ENCODE measurements around the gene CHRFAM7A.
"Not testable (repeated sequence)": the region's sequence is repeated elsewhere in the genome, so short reads cannot be mapped to it uniquely, and the experiment has no call there.

Gene CHRFAM7A

DNA sequence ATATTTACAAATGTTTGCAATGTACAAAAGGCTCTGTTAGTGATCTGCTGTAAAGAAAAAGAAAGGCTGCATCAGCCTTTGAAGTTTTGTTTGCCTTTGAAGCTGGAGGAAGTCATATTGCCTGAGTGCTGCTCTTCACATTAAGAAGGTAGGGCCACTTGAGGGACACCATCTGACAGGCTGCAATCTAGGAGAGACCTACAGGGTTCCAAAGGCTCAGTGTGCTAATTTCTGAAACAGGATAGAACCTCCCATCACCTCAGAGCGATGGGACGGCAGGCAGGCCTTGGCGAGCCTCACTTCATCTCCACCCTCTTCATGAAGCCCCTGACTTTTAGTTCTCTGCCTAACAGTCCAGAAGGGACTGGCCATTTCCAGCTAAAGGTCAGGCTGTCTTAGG is 77.6 kb downstream of the CHRFAM7A start:
- not testable (repeated sequence) for FAIRE-seq

DNA sequence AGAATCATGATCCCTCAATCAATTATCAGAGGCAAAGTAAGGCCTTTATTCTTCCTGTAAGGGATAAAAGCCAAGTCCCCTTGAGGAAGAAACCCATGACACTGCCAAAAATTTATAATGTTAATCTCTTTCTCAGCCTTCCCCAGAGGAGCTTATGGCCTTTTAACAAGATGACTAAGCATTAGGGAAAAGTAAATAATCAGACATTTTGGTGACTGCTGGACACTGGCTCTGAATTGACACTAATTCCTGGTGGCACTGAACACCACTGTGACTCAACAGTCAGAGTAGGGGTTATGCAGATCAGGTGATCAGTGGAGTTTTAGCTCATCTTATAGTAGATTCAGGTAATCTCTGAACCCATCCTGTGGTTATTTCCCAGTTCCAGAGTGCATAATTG is 82.8 kb downstream of the CHRFAM7A start:
- FAIRE-seq, result not testable (repeated sequence)
